B cell (primary cell): ENCODE data around the gene OR5C1.

Experiments used
- CTCF ChIP-seq: fragments of 200-600 bp; IDR thresholded peaks from one replicate; pipeline ENCODE4 v1.8.0; 2022; ENCODE audit warnings: antibody characterized with exemption, mild to moderate bottlenecking
- EZH2 ChIP-seq: IDR thresholded peaks from 2 replicates; pipeline ENCODE4 v1.6.1; 2012; ENCODE audit warnings: borderline replicate concordance, low read depth, mild to moderate bottlenecking, moderate library complexity, low read length; ENCODE audit not compliant: insufficient read depth, poor library complexity, severe bottlenecking

GRCh38 chr9:122815544-122815943 is 26.8 kb downstream of the OR5C1 start:
- TF ChIP-seq CTCF (no peak), EZH2 (no peak)
